MM.1S (cell line): ENCODE results near the gene ITGA2.
A peak's percentile ranks its signal among the peaks of the same experiment; 100 is the strongest.

Experiments used
- DNase-seq: peaks from one replicate; pipeline ENCODE4 v3.0.0-alpha.2; 2015
- H2AFZ ChIP-seq: fragments of 300-600 bp; sonication (generic); 2 replicates; pipeline ENCODE4 v1.6.0; 2016; ENCODE audit warnings: antibody characterized with exemption, low read length
- H3F3A ChIP-seq: fragments of 300-600 bp; sonication (generic); 2 replicates; pipeline ENCODE4 v1.6.1; 2016; ENCODE audit warnings: mild to moderate bottlenecking, antibody characterized with exemption, low read length, moderate library complexity, mixed read lengths; ENCODE audit not compliant: insufficient read depth
- H3K27ac ChIP-seq: fragments of 300-600 bp; sonication (generic); 2 replicates; pipeline ENCODE4 v1.5.1; 2016; ENCODE audit warnings: mild to moderate bottlenecking, low read length
- H3K27me3 ChIP-seq: fragments of 300-600 bp; sonication (generic); replicated peaks from 2 replicates; pipeline ENCODE4 v1.6.0; 2016; ENCODE audit warnings: low read length; ENCODE audit not compliant: insufficient read depth
- H3K36me3 ChIP-seq: fragments of 300-600 bp; sonication (generic); replicated peaks from 2 replicates; pipeline ENCODE4 v1.6.1; 2016; ENCODE audit warnings: mild to moderate bottlenecking, low read length, mixed read lengths; ENCODE audit not compliant: insufficient read depth
- H3K4me1 ChIP-seq: fragments of 300-600 bp; sonication (generic); 2 replicates; pipeline ENCODE4 v1.6.1; 2016; ENCODE audit warnings: low read length, mixed read lengths
- H3K4me2 ChIP-seq: fragments of 300-600 bp; sonication (generic); 2 replicates; pipeline ENCODE4 v1.6.0; 2016; ENCODE audit warnings: low read depth, low read length
- H3K4me3 ChIP-seq: fragments of 300-600 bp; sonication (generic); 2 replicates; pipeline ENCODE4 v1.5.1; 2016; ENCODE audit warnings: low read length, mixed read lengths
- H3K79me2 ChIP-seq: fragments of 300-600 bp; sonication (generic); 2 replicates; pipeline ENCODE4 v1.6.1; 2016; ENCODE audit warnings: mixed run types, low read length, mixed read lengths
- H3K9ac ChIP-seq: fragments of 300-600 bp; sonication (generic); 2 replicates; pipeline ENCODE4 v1.6.1; 2016; ENCODE audit warnings: low read length, mixed read lengths
- H3K9me2 ChIP-seq: fragments of 300-600 bp; sonication (generic); replicated peaks from 2 replicates; pipeline ENCODE4 v1.6.1; 2016; ENCODE audit warnings: mild to moderate bottlenecking, low read length, mixed read lengths; ENCODE audit not compliant: insufficient read depth
- H3K9me3 ChIP-seq: fragments of 300-600 bp; sonication (generic); replicated peaks from 2 replicates; pipeline ENCODE4 v1.6.1; 2016; ENCODE audit warnings: mild to moderate bottlenecking, low read length, mixed read lengths; ENCODE audit not compliant: insufficient read depth
- H4K20me1 ChIP-seq: fragments of 300-600 bp; sonication (generic); 2 replicates; pipeline ENCODE4 v1.6.1; 2016; ENCODE audit warnings: mild to moderate bottlenecking, low read length, moderate library complexity, mixed read lengths; ENCODE audit not compliant: insufficient read depth
- CTCF ChIP-seq: fragments of 300-600 bp; sonication (generic); IDR thresholded peaks from 2 replicates; pipeline ENCODE4 v1.5.1; 2016; ENCODE audit warnings: antibody characterized with exemption, low read length, mixed read lengths
- EZH2 ChIP-seq: fragments of 300-600 bp; sonication (generic); optimal IDR thresholded peaks from 2 replicates; pipeline ENCODE3; 2017; ENCODE audit warnings: low read depth, mild to moderate bottlenecking, antibody characterized with exemption, low read length, mixed read lengths
- EZH2phosphoT487 ChIP-seq: fragments of 300-600 bp; sonication (generic); IDR thresholded peaks from 2 replicates; pipeline ENCODE4 v1.6.1; 2018; ENCODE audit warnings: antibody characterized with exemption, low read length

The ITGA2 gene

DNA sequence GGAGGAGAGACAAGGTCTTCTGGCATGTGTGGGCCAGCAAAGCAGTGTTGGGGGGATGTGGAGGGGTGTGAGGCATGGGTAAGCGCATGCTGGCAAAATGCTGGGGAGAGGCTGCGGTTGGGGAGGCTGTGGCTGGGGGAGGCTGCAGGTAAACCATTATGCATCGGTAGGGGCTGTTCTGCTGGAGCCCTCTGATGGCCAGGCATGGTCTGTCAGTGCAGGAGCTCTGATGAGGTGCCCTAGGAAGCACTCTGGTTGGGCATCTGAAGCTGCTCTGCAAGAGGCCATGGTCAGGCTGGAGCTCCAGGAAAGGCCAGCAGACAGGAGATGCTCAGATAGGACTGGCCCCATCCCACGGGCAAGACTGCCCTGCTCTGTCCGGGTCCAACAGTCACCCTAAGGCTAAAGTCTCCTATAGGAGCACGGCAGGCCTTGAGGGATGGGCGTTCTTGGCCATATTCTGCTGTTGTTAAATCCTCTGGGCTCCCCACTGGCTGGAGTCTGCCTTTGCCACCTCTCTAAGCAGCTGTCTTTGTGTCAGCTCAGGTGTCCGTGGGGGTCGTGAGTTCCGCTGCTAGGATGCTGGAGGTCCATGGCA is 28.7 kb downstream of the ITGA2 start:
- Histone ChIP-seq H3K79me2 (no peaks in the 10 kb centered on the region), H3K27ac (no peak overlapping the region), H3K4me1 (no peaks in the 10 kb centered on the region), H2AFZ (no peak overlapping the region), H3K9ac (no peak overlapping the region), H3K4me2 (no peak overlapping the region), H3F3A (no peaks in the 10 kb centered on the region), H3K9me3 (no peaks in the 10 kb centered on the region), H3K9me2 (no peaks in the 10 kb centered on the region), H3K27me3 (no peaks in the 10 kb centered on the region), H3K36me3 (no peaks in the 10 kb centered on the region), H4K20me1 (no peaks in the 10 kb centered on the region), H3K4me3 (no peak overlapping the region)
- DNase-seq, result no peak
- TF ChIP-seq EZH2 (no peak), EZH2phosphoT487 (no peak)

- H2AFZ ChIP-seq, result no peak overlapping the region
- no peak overlapping the region for H3K27ac ChIP-seq
- no peaks in the 10 kb centered on the region for H3F3A ChIP-seq
- H3K4me2 ChIP-seq, result no peak overlapping the region
- DNase-seq, result no peak
- H3K27me3 ChIP-seq, result no peaks in the 10 kb centered on the region
- no peaks in the 10 kb centered on the region for H4K20me1 ChIP-seq
- no peaks in the 10 kb centered on the region for H3K79me2 ChIP-seq
- no peak overlapping the region for H3K4me3 ChIP-seq
- no peaks in the 10 kb centered on the region for H3K9me2 ChIP-seq
- H3K9ac ChIP-seq, result no peak overlapping the region
- 0 out of 2 replicates have a peak, but pooled peaks cover 4% of the 10 kb centered on the region for H3K4me1 ChIP-seq
- no peaks in the 10 kb centered on the region for H3K9me3 ChIP-seq
- TF ChIP-seq EZH2phosphoT487, result no peak
- TF ChIP-seq CTCF, result no peak
- no peak for TF ChIP-seq EZH2
- H3K36me3 ChIP-seq, result no peaks in the 10 kb centered on the region
Measured at GRCh38 chr5:53019320-53019719, 30.2 kb downstream of the ITGA2 start.

- no peak overlapping the region for H3K27ac ChIP-seq
- 0 out of 2 replicates have a peak, but pooled peaks cover 4% of the 10 kb centered on the region for H3K4me1 ChIP-seq
- no peak overlapping the region for H3K4me2 ChIP-seq
- H3K9ac ChIP-seq, result no peak overlapping the region
- no peaks in the 10 kb centered on the region for H3K27me3 ChIP-seq
- H3K36me3 ChIP-seq, result no peaks in the 10 kb centered on the region
- H3K4me3 ChIP-seq, result no peak overlapping the region
- no peaks in the 10 kb centered on the region for H3K9me2 ChIP-seq
- no peaks in the 10 kb centered on the region for H4K20me1 ChIP-seq
- H3F3A ChIP-seq, result no peaks in the 10 kb centered on the region
- H2AFZ ChIP-seq, result no peak overlapping the region
- H3K9me3 ChIP-seq, result no peaks in the 10 kb centered on the region
- H3K79me2 ChIP-seq, result no peaks in the 10 kb centered on the region
- DNase-seq, result no peak
- TF ChIP-seq EZH2, result no peak
- TF ChIP-seq EZH2phosphoT487, result no peak
- no peak for TF ChIP-seq CTCF
Measured at GRCh38 chr5:53022930-53023511, 33.9 kb downstream of the ITGA2 start.

GRCh38 chr5:53023969-53024368 is 34.8 kb downstream of the ITGA2 start:
- Histone ChIP-seq H3K9me3 (no peaks in the 10 kb centered on the region), H3K9me2 (no peaks in the 10 kb centered on the region), H2AFZ (no peak overlapping the region), H4K20me1 (no peaks in the 10 kb centered on the region), H3K36me3 (no peaks in the 10 kb centered on the region), H3K4me2 (no peak overlapping the region), H3K4me3 (no peak overlapping the region), H3K27ac (no peak overlapping the region), H3K27me3 (no peaks in the 10 kb centered on the region), H3K4me1 (0 out of 2 replicates have a peak, but pooled peaks cover 4% of the 10 kb centered on the region), H3F3A (no peaks in the 10 kb centered on the region), H3K9ac (no peak overlapping the region), H3K79me2 (no peaks in the 10 kb centered on the region)
- TF ChIP-seq EZH2phosphoT487 (no peak), CTCF (no peak), EZH2 (no peak)
- DNase-seq, result peak; percentile 19
